OCI-LY7 (cell line): Measurements from ENCODE around the gene DUOXA2. TPM values are rescaled to one million over a fixed set of nuclear protein-coding genes. Genes with fewer than 3 reads are reported as not detected.

Experiments
- BruUV-seq: library from RNA; stranded (reverse); fragments of 400-500 nt; replicated peaks from 2 replicates; lab custom pipeline; 2021; lab: Mats Ljungman, UMichigan
- CTCF ChIA-PET: fragments of 300-600 bp; sonication (Branson Sonifier 250); formaldehyde crosslinking; loops from one replicate; lab custom pipeline; 2022; ENCODE audit warnings: antibody characterized with exemption; ENCODE audit not compliant: unreplicated experiment; lab: Charles Lee
- POLR2A ChIA-PET: fragments of 300-600 bp; sonication (Branson Sonifier 250); formaldehyde crosslinking; loops from one replicate; lab custom pipeline; 2022; ENCODE audit warnings: antibody characterized with exemption; lab: Charles Lee
- DNase-seq: peaks from one replicate; pipeline ENCODE4 v3.0.0-alpha.2; 2015; ENCODE audit warnings: low spot score
- H2AFZ ChIP-seq: fragments of 200-600 bp; sonication (generic), shearing (Covaris generic); 2 replicates; pipeline ENCODE4 v1.6.1; 2014; ENCODE audit warnings: mild to moderate bottlenecking, antibody characterized with exemption, low read length, moderate library complexity
- H3K27ac ChIP-seq: fragments of 200-600 bp; sonication (generic); 2 replicates; pipeline ENCODE4 v1.5.1; 2014; ENCODE audit warnings: mixed run types, low read depth, mild to moderate bottlenecking, moderate library complexity, low read length, inconsistent platforms; ENCODE audit not compliant: poor library complexity, severe bottlenecking
- H3K36me3 ChIP-seq: fragments of 200-600 bp; sonication (generic); 2 replicates; pipeline ENCODE4 v1.6.1; 2014; ENCODE audit warnings: mild to moderate bottlenecking, antibody characterized with exemption, low read length, moderate library complexity, mixed read lengths; ENCODE audit not compliant: insufficient read depth
- H3K4me1 ChIP-seq: fragments of 200-600 bp; sonication (generic); 2 replicates; pipeline ENCODE4 v1.5.1; 2014; ENCODE audit warnings: mild to moderate bottlenecking, low read length; ENCODE audit not compliant: insufficient read depth, poor library complexity, severe bottlenecking
- H3K4me2 ChIP-seq: fragments of 200-600 bp; sonication (generic); 2 replicates; pipeline ENCODE4 v1.6.1; 2014; ENCODE audit warnings: mild to moderate bottlenecking, low read length
- H3K4me3 ChIP-seq: fragments of 200-600 bp; sonication (generic); 2 replicates; pipeline ENCODE4 v1.5.1; 2014; ENCODE audit warnings: mild to moderate bottlenecking, low read depth, low read length; ENCODE audit not compliant: poor library complexity, severe bottlenecking
- H3K79me2 ChIP-seq: fragments of 200-600 bp; sonication (generic); 2 replicates; pipeline ENCODE4 v1.6.1; 2016; ENCODE audit warnings: low read depth, mild to moderate bottlenecking, low read length, moderate library complexity, mixed read lengths; ENCODE audit not compliant: insufficient read depth
- H3K9me2 ChIP-seq: fragments of 200-600 bp; sonication (generic); 2 replicates; pipeline ENCODE4 v1.6.1; 2016; ENCODE audit warnings: mild to moderate bottlenecking, low read length, mixed read lengths; ENCODE audit not compliant: insufficient read depth
- H3K9me3 ChIP-seq: fragments of 200-600 bp; sonication (generic); 2 replicates; pipeline ENCODE4 v1.6.1; 2014; ENCODE audit warnings: mild to moderate bottlenecking, mixed run types, low read length, mixed read lengths
- H4K20me1 ChIP-seq: fragments of 200-600 bp; sonication (generic); 2 replicates; pipeline ENCODE4 v1.6.1; 2014; ENCODE audit warnings: mild to moderate bottlenecking, antibody characterized with exemption, low read length, moderate library complexity, mixed read lengths; ENCODE audit not compliant: insufficient read depth
- EZH2phosphoT487 ChIP-seq: fragments of 200-600 bp; sonication (generic); IDR thresholded peaks from 2 replicates; pipeline ENCODE4 v1.6.1; 2018; ENCODE audit warnings: low read depth, borderline replicate concordance, mild to moderate bottlenecking, mixed run types, antibody characterized with exemption, low read length, moderate library complexity, mixed read lengths
- intact Hi-C: fragments of 100-400 bp; cut with micrococcal nuclease; formaldehyde crosslinking; loops from one replicate; pipeline ENCODE4 v1.10.0; 2022; ENCODE audit not compliant: unreplicated experiment
- total RNA-seq, 2 experiments: library from RNA; depleted of rRNA in 1 of 2; stranded (reverse); fragments of >200 nt in 1 of 2; shearing (Covaris generic) in 1 of 2; gene quantifications; 2 replicates each; pipeline ENCODE4 v1.2.3, GENCODE V29; 2014 to 2022
- TF ChIP-seq, protein P1 (sequence below): fragments of 200-600 bp; sonication (generic); conservative IDR thresholded peaks from 2 replicates; pipeline ENCODE4 v1.5.1; 2014; ENCODE audit warnings: mild to moderate bottlenecking, antibody characterized with exemption, low read length, moderate library complexity, mixed read lengths

The DUOXA2 gene
- total RNA-seq, 2 experiments from 2014 or later, result not detected

DNA sequence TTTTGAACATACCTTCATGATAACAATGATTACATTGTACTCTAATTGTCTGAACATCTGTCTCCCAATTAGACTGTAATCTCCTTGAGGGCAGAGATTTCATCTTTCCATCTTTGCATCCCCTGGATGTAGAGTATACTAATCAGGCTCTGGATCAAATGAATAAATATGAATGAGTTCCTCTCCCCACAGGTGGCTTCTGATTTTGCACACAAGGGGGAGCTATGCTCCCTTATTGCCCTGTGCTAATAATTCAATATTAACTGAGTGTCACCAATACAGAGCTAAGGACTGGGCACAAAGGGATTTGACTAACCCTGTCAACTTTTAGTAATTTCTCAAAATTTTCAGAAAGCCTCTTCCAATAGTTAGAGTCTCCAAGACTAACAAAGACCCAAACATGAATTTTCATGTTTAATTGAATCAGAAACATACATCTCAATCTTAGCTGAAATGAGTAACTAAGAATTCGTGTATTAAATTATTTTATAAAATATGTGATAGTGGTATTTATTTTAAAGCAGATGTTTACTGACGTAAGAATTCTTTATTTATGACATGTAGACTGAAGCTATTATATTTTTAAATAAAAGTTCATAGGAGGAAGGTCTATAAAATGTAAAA, 12.5 kb downstream of the DUOXA2 start:
- POLR2A ChIA-PET, result interaction anchor here (1.2 kb wide), 1 partner anchor 50 kb away, joined by 3 read pairs; no protein-coding TSS in a partner anchor
- Histone ChIP-seq H2AFZ (no peak overlapping the region), H3K4me1 (no peaks in the 10 kb centered on the region), H3K4me2 (no peak overlapping the region), H3K4me3 (no peak overlapping the region), H3K27ac (no peak overlapping the region), H3K36me3 (no peaks in the 10 kb centered on the region), H4K20me1 (no peaks in the 10 kb centered on the region), H3K9me2 (no peaks in the 10 kb centered on the region), H3K79me2 (no peaks in the 10 kb centered on the region), H3K9me3 (no peaks in the 10 kb centered on the region)
- DNase-seq, result peak; percentile 49
- no TSS peak for BruUV-seq
- TF ChIP-seq EZH2phosphoT487, result no peak
- TF ChIP-seq, protein P1, sequence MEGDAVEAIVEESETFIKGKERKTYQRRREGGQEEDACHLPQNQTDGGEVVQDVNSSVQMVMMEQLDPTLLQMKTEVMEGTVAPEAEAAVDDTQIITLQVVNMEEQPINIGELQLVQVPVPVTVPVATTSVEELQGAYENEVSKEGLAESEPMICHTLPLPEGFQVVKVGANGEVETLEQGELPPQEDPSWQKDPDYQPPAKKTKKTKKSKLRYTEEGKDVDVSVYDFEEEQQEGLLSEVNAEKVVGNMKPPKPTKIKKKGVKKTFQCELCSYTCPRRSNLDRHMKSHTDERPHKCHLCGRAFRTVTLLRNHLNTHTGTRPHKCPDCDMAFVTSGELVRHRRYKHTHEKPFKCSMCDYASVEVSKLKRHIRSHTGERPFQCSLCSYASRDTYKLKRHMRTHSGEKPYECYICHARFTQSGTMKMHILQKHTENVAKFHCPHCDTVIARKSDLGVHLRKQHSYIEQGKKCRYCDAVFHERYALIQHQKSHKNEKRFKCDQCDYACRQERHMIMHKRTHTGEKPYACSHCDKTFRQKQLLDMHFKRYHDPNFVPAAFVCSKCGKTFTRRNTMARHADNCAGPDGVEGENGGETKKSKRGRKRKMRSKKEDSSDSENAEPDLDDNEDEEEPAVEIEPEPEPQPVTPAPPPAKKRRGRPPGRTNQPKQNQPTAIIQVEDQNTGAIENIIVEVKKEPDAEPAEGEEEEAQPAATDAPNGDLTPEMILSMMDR, result peak; percentile 95
- intact Hi-C loops, result loop anchor here (5.0 kb wide), 1 partner anchor 331 kb away; no protein-coding TSS in a partner anchor
- CTCF ChIA-PET, result no interaction called here

DNA sequence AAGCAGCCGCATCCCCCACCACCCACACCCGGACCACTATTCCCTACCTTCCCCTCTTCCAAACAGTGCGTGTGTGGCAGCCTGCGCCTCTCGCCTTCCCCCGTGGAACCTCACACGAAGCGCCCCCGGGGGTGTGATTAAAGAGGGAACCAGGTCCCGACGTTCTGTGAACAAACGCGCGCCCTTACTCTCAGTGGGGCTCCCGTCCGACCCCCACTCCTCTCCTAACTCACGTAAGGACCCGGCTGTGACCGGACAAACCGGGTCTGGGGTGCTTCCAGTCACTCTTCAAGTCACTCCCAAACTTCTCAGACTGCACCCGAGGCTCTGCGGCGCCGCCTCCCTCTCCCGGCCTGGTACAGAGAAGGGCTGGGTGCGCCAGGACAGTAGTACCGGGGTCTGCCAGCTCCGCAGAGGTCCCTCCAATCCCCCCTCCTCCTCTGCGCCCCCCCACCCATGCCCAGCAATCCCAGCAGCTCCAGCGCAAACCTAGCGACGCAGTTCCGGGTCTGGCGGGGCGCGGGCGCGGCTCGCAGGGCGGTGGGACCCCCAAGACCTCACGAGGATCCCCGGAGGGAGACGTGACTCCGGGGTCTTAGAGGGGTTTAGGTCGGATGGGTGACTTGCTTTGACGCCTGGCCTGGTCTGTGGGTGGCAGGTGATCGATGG, 15.0 kb downstream of the DUOXA2 start:
- ChIA-PET POLR2A (no interaction called here), CTCF (no interaction called here)
- H3K4me1 ChIP-seq, result no peaks in the 10 kb centered on the region
- no peak overlapping the region for H2AFZ ChIP-seq
- no peak for DNase-seq
- H3K9me2 ChIP-seq, result no peaks in the 10 kb centered on the region
- no peaks in the 10 kb centered on the region for H3K36me3 ChIP-seq
- no peak overlapping the region for H3K27ac ChIP-seq
- BruUV-seq, result no TSS peak
- no peaks in the 10 kb centered on the region for H3K9me3 ChIP-seq
- intact Hi-C loops, result loop anchor here (5.0 kb wide), 1 partner anchor 328 kb away; no protein-coding TSS in a partner anchor
- no peak overlapping the region for H3K4me3 ChIP-seq
- H3K4me2 ChIP-seq, result no peak overlapping the region
- H3K79me2 ChIP-seq, result no peaks in the 10 kb centered on the region
- H4K20me1 ChIP-seq, result no peaks in the 10 kb centered on the region
- TF ChIP-seq EZH2phosphoT487, result no peak
- TF ChIP-seq, protein P1, result no peak
